ENCODE results near the gene SLC35A4.
"Not testable (repeated sequence)": the region's sequence is repeated elsewhere in the genome, so short reads cannot be mapped to it uniquely, and the experiment has no call there.

The SLC35A4 gene

DNA sequence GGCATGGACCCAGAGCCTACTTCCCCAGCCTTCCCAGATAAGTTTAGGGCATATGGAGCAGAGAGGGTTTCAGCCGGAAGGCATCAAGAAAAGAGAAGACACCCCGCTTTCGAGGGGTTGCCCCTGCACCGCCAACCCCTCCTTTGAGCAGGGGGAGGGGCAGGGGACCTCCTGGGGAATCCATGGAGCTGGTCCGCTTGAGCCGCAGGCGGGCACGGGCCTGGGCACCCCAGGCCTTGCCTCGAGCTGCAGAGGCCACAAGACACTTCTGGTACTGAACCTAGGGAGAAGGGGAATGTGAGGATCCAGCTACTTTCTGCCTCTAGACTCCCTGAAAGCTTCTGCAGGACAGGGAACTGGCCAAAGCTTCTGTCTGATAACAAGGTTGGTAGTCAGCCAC lies 6.1 kb upstream of the SLC35A4 start:
- no peak for DNase-seq

GRCh38 chr5:140560227-140560626 lies 4.4 kb upstream of the SLC35A4 start:
- no peak for DNase-seq

DNA sequence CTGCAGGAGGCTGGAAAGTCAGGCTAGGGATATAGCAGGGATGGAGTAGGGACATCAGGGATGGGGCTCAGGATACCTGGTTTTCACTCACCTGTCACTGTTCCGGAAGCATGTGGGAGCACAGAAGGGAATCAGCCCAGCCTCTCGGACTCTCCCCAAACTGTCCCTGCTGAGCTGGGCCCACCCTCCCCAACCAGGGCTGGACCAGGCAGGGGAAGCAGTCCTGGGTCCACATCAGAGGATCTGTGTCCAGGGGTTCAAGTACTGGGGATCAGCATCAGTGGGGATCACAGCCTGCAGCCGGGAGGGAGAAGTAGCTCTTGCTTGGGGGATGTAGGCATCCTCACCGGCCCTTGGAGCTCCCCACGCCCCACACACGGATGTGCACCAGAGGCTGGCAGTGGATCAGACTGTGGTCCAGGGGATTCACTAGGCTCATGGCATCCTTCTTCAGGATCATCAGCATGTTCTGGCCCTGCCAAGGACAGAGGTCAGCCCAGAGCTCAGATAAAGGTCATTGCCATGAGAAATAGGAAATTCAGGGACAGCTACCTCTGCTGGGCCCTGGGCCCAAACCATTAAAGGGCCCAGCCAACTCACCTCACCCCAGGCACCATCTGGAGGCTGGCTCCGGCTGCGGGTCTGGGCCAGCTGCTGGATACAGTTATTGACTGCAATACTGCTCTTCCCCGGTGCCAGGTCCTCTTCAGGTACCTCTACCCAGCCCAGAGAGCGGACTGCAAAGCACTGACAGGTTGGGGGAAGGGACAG lies 2.7 kb upstream of the SLC35A4 start:
- DNase-seq: no peak

DNA sequence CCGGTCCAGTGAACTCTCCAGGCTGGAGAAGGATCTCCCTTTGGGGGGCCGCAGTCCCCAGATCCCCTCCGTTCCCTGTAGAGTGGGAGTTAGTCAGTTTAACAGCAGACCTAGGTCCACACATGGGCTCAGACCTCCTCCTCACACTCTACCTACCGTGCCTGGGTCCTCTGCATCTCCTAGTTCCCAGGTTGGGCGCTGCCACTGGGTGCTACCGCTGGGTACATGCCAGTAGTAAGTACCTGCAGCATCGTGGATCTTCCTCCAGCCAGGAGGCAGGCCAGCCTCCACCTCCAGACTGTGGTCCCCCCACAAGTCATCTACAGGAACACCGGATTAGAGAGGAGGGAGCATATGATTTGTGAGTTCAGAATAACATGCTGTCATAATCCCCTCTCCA lies 1.0 kb upstream of the SLC35A4 start:
- no peak for DNase-seq

GRCh38 chr5:140565024-140565779 lies 574 bp downstream of the SLC35A4 start:
- no peak for DNase-seq

DNA sequence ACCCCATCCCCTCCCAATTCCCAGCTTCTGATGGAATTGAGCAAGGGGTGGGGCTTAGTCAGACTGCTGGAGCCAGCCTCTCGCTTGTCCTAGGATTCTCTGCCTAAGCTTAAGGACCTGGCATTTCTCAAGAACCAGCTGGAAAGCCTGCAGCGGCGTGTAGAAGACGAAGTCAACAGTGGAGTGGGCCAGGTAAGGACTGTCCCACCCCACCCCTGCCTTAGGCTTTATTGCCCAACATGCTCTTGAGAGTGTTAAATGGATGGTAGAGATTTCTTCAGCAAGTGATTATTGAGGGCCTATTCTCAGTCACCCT lies 1.1 kb downstream of the SLC35A4 start:
- DNase-seq: no peak

DNA sequence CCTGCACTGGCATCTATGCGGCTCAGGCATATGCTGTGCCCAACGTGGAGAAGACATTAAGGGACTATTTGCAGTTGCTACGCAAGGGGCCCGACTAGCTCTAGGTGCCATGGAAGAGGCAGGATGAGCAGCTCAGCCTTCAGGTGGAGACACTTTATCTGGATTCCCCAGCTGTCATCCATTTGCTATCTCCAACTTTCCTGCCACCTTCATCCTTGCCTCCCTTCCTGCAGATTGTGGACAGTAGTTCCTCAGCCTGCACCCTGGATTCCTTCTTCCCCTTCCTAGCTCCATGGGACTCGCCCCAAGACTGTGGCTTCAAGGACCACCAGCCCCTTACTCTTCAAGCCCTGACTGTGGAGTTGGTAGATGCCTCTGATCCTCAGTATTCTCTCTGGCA lies 2.0 kb downstream of the SLC35A4 start:
- DNase-seq: no peak

DNA sequence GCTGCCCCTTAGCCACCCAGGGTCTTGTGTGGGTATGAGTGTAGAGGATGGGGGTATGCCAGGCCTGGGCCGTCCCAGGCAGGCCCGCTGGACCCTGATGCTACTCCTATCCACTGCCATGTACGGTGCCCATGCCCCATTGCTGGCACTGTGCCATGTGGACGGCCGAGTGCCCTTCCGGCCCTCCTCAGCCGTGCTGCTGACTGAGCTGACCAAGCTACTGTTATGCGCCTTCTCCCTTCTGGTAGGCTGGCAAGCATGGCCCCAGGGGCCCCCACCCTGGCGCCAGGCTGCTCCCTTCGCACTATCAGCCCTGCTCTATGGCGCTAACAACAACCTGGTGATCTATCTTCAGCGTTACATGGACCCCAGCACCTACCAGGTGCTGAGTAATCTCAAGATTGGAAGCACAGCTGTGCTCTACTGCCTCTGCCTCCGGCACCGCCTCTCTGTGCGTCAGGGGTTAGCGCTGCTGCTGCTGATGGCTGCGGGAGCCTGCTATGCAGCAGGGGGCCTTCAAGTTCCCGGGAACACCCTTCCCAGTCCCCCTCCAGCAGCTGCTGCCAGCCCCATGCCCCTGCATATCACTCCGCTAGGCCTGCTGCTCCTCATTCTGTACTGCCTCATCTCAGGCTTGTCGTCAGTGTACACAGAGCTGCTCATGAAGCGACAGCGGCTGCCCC lies 2.6 kb downstream of the SLC35A4 start:
- no peak for DNase-seq

DNA sequence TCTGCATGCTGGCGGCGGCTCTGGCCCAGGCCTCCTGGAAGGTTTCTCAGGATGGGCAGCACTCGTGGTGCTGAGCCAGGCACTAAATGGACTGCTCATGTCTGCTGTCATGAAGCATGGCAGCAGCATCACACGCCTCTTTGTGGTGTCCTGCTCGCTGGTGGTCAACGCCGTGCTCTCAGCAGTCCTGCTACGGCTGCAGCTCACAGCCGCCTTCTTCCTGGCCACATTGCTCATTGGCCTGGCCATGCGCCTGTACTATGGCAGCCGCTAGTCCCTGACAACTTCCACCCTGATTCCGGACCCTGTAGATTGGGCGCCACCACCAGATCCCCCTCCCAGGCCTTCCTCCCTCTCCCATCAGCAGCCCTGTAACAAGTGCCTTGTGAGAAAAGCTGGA lies 3.2 kb downstream of the SLC35A4 start:
- no peak for DNase-seq

- no peak for DNase-seq
Measured at GRCh38 chr5:140568443-140569063, 3.9 kb downstream of the SLC35A4 start.

DNA sequence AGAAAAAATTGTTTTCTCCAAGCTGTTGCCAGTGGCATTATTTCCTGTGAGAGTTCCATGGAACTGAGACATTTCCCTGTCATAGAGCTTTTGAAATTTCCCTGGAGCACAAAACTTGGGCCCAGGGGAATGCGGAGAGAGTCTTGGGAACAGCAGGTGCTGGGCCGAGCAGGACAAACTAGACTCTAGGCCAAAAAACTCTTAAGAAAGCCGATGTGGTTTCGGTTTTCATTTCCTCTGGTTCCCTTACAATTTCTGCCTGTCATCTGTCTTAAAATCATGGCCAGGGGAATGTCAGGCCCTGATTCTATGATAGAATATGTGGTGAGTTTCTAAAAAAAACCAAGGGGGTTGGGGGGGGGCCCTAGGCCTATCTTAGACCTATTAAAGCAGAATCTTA lies 4.6 kb downstream of the SLC35A4 start:
- DNase-seq: no peak

DNA sequence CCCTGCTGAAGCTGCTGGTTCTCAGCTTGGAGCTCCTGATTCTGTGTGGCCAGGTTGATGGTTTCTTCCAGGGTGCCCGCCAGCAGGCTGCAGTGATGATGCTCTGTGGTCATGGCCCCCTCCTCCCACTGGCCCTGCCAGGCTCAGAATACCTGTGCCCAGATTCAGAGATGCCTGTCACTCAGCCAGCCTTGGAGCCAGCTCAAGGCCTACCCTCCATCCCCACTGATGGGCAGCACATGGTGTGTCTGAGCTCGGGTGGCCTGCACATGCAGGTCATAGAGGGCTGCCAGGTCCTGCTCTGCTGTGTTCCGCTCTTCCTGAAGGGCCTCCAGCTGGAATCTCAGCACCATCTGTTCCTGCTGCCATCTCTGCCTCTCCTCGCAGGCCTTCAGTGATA lies 5.4 kb downstream of the SLC35A4 start:
- DNase-seq: no peak

GRCh38 chr5:140570488-140570887 lies 5.9 kb downstream of the SLC35A4 start:
- DNase-seq: no peak

DNA sequence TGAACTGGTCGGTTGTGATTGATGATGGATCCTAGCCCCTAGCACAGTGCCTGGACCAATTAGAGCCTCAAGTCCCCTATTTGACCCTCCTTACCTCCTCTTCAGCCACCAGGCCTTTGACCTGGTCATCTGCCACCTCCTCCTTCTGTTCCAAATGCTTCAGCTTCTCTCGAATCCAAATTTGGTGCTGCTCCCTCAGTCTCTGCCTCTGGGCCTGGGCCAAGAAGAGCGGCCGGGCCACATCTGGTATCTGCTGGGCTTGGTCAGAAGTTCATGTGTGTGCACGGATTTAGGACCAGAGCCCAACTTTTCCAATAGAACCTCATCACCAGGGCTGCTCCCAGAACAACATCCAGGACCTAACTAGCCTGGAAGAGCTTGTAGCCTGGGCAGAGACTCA lies 6.5 kb downstream of the SLC35A4 start:
- DNase-seq: no peak

DNA sequence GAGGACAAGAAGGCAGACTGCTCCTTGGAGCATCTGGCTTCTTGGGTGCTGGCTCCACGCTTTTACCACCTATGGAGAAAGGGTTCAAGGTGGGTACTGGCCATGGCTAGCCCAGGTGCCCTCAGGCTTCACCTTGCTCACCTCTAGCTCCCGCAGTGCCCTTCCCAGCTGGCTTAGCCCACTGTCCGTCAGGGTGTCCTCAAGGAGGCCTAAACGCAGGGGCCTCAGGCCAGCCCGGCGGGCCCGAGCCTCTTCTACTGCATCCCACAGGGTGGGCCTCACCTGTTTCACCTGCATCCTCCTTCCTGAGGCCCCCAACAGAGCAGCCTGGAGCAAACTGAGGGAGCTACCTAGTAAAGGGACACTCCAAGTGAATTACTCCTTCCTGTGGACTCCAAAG lies 9.1 kb downstream of the SLC35A4 start:
- no peak for DNase-seq

GRCh38 chr5:140574165-140574564 lies 9.5 kb downstream of the SLC35A4 start:
- DNase-seq: no peak

DNA sequence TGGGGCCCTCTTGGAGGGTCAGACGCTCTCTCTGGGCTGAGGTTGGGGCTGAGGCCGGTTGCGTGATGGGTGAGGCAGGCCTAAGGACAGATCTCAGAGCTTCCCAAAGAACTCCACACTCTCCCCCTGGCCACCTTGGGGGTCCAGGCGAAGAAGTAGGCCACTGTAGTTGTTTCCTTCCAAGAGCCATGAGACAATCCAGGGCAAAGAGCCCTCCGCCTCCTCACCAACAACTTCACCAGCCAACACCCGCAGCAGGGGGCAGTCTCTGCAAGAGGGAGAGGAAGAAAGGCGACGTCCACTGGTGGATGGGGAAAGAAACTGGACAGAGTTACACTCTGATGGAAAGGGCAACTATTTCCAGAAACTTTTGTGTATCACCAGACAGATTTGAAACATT lies 10.7 kb downstream of the SLC35A4 start:
- no peak for DNase-seq

GRCh38 chr5:140576776-140577201 lies 12.2 kb downstream of the SLC35A4 start:
- DNase-seq: no peak

- not testable (repeated sequence) for DNase-seq
Measured at GRCh38 chr5:140579188-140579747, 14.6 kb downstream of the SLC35A4 start.

DNA sequence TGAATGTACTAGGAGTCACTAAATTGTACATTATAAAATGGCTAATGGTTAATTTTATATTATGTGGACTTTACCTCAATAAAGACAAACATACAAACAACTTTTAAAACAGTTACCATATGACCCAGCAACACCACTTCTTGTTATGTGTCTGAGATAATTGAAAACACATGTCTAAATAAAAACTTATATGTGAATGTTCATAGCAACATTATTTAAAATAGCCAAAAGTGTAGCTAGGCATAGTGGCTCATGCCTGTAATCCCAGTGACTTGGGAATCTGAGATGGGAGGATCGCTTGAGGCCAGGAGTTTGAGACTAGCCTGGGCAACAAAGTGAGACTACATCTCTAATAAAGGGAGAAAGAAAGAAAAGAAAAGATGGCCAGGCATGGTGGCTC lies 22.9 kb downstream of the SLC35A4 start:
- no peak for DNase-seq

- DNase-seq: no peak
Measured at GRCh38 chr5:140588311-140589070, 23.9 kb downstream of the SLC35A4 start.

DNA sequence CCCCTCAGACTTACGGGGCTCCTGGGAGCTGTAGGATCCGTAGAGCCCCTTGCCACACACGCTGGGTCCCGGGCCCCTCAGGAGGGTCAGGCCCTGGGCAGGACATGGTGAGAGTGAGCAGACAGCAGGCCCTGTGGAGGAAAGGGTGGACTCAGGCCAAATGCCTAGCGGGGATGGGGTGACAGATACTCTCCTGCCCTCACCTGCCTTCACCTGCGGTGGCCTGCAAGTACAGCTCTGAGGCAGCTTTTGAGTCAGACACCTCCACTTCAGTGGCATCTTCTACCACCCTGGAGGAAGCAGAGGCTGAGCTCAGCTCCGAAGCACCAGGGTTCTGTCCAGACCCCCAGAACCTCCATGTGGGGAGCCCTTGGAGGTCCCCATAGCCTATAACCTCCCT lies 26.2 kb downstream of the SLC35A4 start:
- DNase-seq: no peak
